A673 (cell line): ENCODE data around the gene AKAP6.

Experiments
- CTCF ChIP-seq: fragments of 300-800, 200-600 bp; sonication (generic); conservative IDR thresholded peaks from 2 replicates; pipeline ENCODE4 v1.5.1; 2017; ENCODE audit warnings: low read depth, mild to moderate bottlenecking, antibody characterized with exemption, low read length, moderate library complexity, mixed read lengths
- EZH2 ChIP-seq: fragments of 200-600 bp; sonication (generic); IDR thresholded peaks from 2 replicates; pipeline ENCODE4 v1.6.1; 2017; ENCODE audit warnings: borderline replicate concordance, low read depth, mild to moderate bottlenecking, mixed read lengths, antibody characterized with exemption, low read length; ENCODE audit not compliant: poor library complexity, severe bottlenecking

GRCh38 chr14:32435411-32435810 is 106.3 kb downstream of the AKAP6 start:
- TF ChIP-seq CTCF, result no peak
- no peak for TF ChIP-seq EZH2
